Activated CD4-positive, alpha-beta memory T cell treated with anti-CD3 and anti-CD28 coated beads, Interleukin-2, amount 10 ng/mL, durations not matched to agents 7 days and 5 days (primary cell): Measurements from ENCODE around the gene BSPRY. TPM values are rescaled to one million over a fixed set of nuclear protein-coding genes. Genes with fewer than 3 reads are reported as not detected.
"Not testable (repeated sequence)": the region's sequence is repeated elsewhere in the genome, so short reads cannot be mapped to it uniquely, and the experiment has no call there.

ENCODE experiments used
- CTCF ChIA-PET: fragments of 350-600 bp; sonication (Branson Sonifier 250); formaldehyde crosslinking; loops from one replicate; lab custom pipeline; 2021; ENCODE audit warnings: antibody characterized with exemption, inconsistent platforms; lab: Charles Lee
- POLR2A ChIA-PET: fragments of 350-600 bp; sonication (Branson Sonifier 250); formaldehyde crosslinking; loops from one replicate; lab custom pipeline; 2021; ENCODE audit warnings: antibody characterized with exemption; lab: Charles Lee
- DNase-seq: peaks from one replicate; pipeline ENCODE4 v3.0.0-alpha.2; 2020
- H3K27ac Mint-ChIP-seq: one replicate; pipeline ENCODE4 v1.8.0; 2021; ENCODE audit warnings: mild to moderate bottlenecking, mixed read lengths
- H3K27me3 Mint-ChIP-seq: one replicate; pipeline ENCODE4 v1.8.0; 2021; ENCODE audit warnings: mixed read lengths
- H3K36me3 Mint-ChIP-seq: one replicate; pipeline ENCODE4 v1.8.0; 2021; ENCODE audit warnings: low read depth, mixed read lengths
- H3K4me1 Mint-ChIP-seq: one replicate; pipeline ENCODE4 v1.8.0; 2021; ENCODE audit warnings: mixed read lengths
- H3K4me3 Mint-ChIP-seq: one replicate; pipeline ENCODE4 v1.8.0; 2021; ENCODE audit warnings: mild to moderate bottlenecking, mixed read lengths
- H3K9me3 Mint-ChIP-seq: one replicate; pipeline ENCODE4 v1.8.0; 2021; ENCODE audit warnings: mixed read lengths
- total RNA-seq, 2 experiments: library from RNA; stranded (reverse); gene quantifications; one replicate each; pipeline ENCODE4 v1.2.3, GENCODE V29; 2021

The BSPRY gene
- total RNA-seq, 2 experiments from 2014 or later, result 7.1 to 7.3 TPM

- POLR2A ChIA-PET, result interaction anchor here (1.8 kb wide), 1 partner anchor 12 kb away, joined by 5 read pairs; the partner anchor contains the start of gene ALAD
- H3K27me3 Mint-ChIP-seq, result no peaks in the 10 kb centered on the region
- CTCF ChIA-PET, result interaction anchor here (1.1 to 1.3 kb wide), 2 partner anchors 12 to 13 kb away, joined by 3 to 4 read pairs; partner anchors contain the start of genes ALAD and HDHD3
These were observed 40.1 kb downstream of the BSPRY start for GRCh38 chr9:113389451-113389850.

GRCh38 chr9:113390192-113390960, 41.0 kb downstream of the BSPRY start:
- POLR2A ChIA-PET, result interaction anchor here (1.8 kb wide), 1 partner anchor 11 kb away, joined by 5 read pairs; the partner anchor contains the start of gene ALAD
- Mint-ChIP-seq H3K27ac (no peak overlapping the region), H3K36me3 (peaks cover 24% of the 10 kb centered on the region), H3K9me3 (no peaks in the 10 kb centered on the region), H3K4me3 (no peak overlapping the region), H3K27me3 (no peaks in the 10 kb centered on the region), H3K4me1 (no peaks in the 10 kb centered on the region)
- CTCF ChIA-PET, result interaction anchor here (1.3 kb wide), 1 partner anchor 11 kb away, joined by 4 read pairs; the partner anchor contains the start of gene ALAD
- no peak for DNase-seq

More at GRCh38 chr9:113389451-113389850, 40.1 kb downstream of the BSPRY start:
- Mint-ChIP-seq H3K36me3 (peaks cover 24% of the 10 kb centered on the region), H3K4me3 (no peak overlapping the region), H3K9me3 (no peaks in the 10 kb centered on the region), H3K4me1 (no peaks in the 10 kb centered on the region), H3K27ac (no peak overlapping the region)
- DNase-seq, result no peak

GRCh38 chr9:113391917-113392316, 42.6 kb downstream of the BSPRY start:
- Mint-ChIP-seq H3K4me3 (no peak overlapping the region), H3K27me3 (no peaks in the 10 kb centered on the region), H3K36me3 (peaks cover 18% of the 10 kb centered on the region), H3K4me1 (no peaks in the 10 kb centered on the region), H3K9me3 (no peaks in the 10 kb centered on the region), H3K27ac (no peak overlapping the region)
- POLR2A ChIA-PET, result no interaction called here
- DNase-seq, result no peak
- CTCF ChIA-PET, result interaction anchor here (0.6 to 2.1 kb wide), 2 partner anchors 9 to 456 kb away, joined by 3 to 11 read pairs; partner anchors contain the start of gene ALAD

GRCh38 chr9:113393281-113393680, 43.9 kb downstream of the BSPRY start:
- Mint-ChIP-seq H3K36me3 (peaks cover 8% of the 10 kb centered on the region), H3K9me3 (no peaks in the 10 kb centered on the region), H3K4me3 (no peak overlapping the region), H3K27me3 (no peaks in the 10 kb centered on the region), H3K4me1 (peaks cover 1% of the 10 kb centered on the region), H3K27ac (no peak overlapping the region)
- POLR2A ChIA-PET, result no interaction called here
- DNase-seq, result no peak
- CTCF ChIA-PET, result interaction anchor here (0.7 kb wide), 1 partner anchor 221 kb away, joined by 5 read pairs; no protein-coding TSS in a partner anchor

GRCh38 chr9:113395000-113395861, 45.9 kb downstream of the BSPRY start:
- H3K4me1 Mint-ChIP-seq, result peaks cover 13% of the 10 kb centered on the region
- DNase-seq, result no peak
- POLR2A ChIA-PET, result no interaction called here
- no peaks in the 10 kb centered on the region for H3K9me3 Mint-ChIP-seq
- CTCF ChIA-PET, result interaction anchor here (0.9 to 1.0 kb wide), 2 partner anchors 9 to 145 kb away, joined by 3 read pairs; no protein-coding TSS in a partner anchor
- no peaks in the 10 kb centered on the region for H3K27me3 Mint-ChIP-seq
- H3K36me3 Mint-ChIP-seq, result peaks cover 12% of the 10 kb centered on the region
- no peak overlapping the region for H3K4me3 Mint-ChIP-seq
- no peak overlapping the region for H3K27ac Mint-ChIP-seq

GRCh38 chr9:113397203-113397631, 47.9 kb downstream of the BSPRY start:
- CTCF ChIA-PET, result interaction anchor here (1.3 kb wide), 1 partner anchor 123 kb away, joined by 4 read pairs; no protein-coding TSS in a partner anchor

GRCh38 chr9:113398796-113399195, 49.5 kb downstream of the BSPRY start:
- CTCF ChIA-PET, result interaction anchor here (0.6 to 5.7 kb wide), 6 partner anchors 9 to 257 kb away, joined by 3 to 64 read pairs (median 8); partner anchors contain the start of genes BSPRY, C9orf43, CDC26 and POLE3
- Mint-ChIP-seq H3K4me1 (peaks cover 23% of the 10 kb centered on the region), H3K27me3 (no peaks in the 10 kb centered on the region), H3K36me3 (peaks cover 4% of the 10 kb centered on the region), H3K9me3 (no peaks in the 10 kb centered on the region), H3K4me3 (no peak overlapping the region), H3K27ac (no peak overlapping the region)
- POLR2A ChIA-PET, result interaction anchor here (1.4 to 4.4 kb wide), 2 partner anchors 11 to 58 kb away, joined by 6 to 53 read pairs; partner anchors contain the start of genes C9orf43, POLE3 and WDR31
- no peak for DNase-seq

More at GRCh38 chr9:113397203-113397631, 47.9 kb downstream of the BSPRY start:
- POLR2A ChIA-PET, result interaction anchor here (1.0 kb wide), 1 partner anchor 186 kb away, joined by 4 read pairs; no protein-coding TSS in a partner anchor
- Mint-ChIP-seq H3K4me3 (no peak overlapping the region), H3K9me3 (no peaks in the 10 kb centered on the region), H3K4me1 (peaks cover 23% of the 10 kb centered on the region), H3K36me3 (peaks cover 7% of the 10 kb centered on the region), H3K27me3 (no peaks in the 10 kb centered on the region), H3K27ac (no peak overlapping the region)
- DNase-seq, result no peak

- Mint-ChIP-seq H3K27ac (no peak overlapping the region), H3K36me3 (peaks cover 4% of the 10 kb centered on the region), H3K4me3 (peak overlapping the region; percentile 92), H3K27me3 (no peaks in the 10 kb centered on the region), H3K4me1 (peaks cover 23% of the 10 kb centered on the region), H3K9me3 (no peaks in the 10 kb centered on the region)
- DNase-seq, result no peak
- ChIA-PET CTCF (interaction anchor here (0.7 to 5.7 kb wide), 11 partner anchors 8 to 258 kb away, joined by 3 to 64 read pairs (median 11); partner anchors contain the start of genes BSPRY, C9orf43, CDC26 and POLE3), POLR2A (interaction anchor here (0.9 to 4.4 kb wide), 5 partner anchors 10 to 180 kb away, joined by 4 to 53 read pairs (median 6); partner anchors contain the start of genes C9orf43, CDC26, HDHD3 and POLE3)
These were observed 50.4 kb downstream of the BSPRY start for GRCh38 chr9:113399646-113400200.

- ChIA-PET POLR2A (interaction anchor here (0.8 to 4.4 kb wide), 12 partner anchors 8 to 1022 kb away, joined by 3 to 53 read pairs (median 5); partner anchors contain the start of genes BSPRY, C9orf43, CDC26 and HDHD3), CTCF (interaction anchor here (0.7 to 5.7 kb wide), 33 partner anchors 9 to 257 kb away, joined by 3 to 64 read pairs (median 8); partner anchors contain the start of genes BSPRY, C9orf43, CDC26 and FKBP15)
- Mint-ChIP-seq H3K27me3 (no peaks in the 10 kb centered on the region), H3K36me3 (peaks cover 4% of the 10 kb centered on the region), H3K27ac (peak within 1 kb of the TSS; percentile 78), H3K9me3 (no peaks in the 10 kb centered on the region), H3K4me1 (peaks cover 23% of the 10 kb centered on the region), H3K4me3 (peak within 1 kb of the TSS; percentile 92)
- peak; percentile 99 for DNase-seq
These were observed 51.9 kb downstream of the BSPRY start, which contains the start of gene ALAD for GRCh38 chr9:113401027-113401792. Gene ALAD, minus strand, starts transcription at chr9:113401284. Its CDS starts 7,725 bp downstream, at chr9:113393559.

GRCh38 chr9:113403646-113404045, 54.3 kb downstream of the BSPRY start:
- Mint-ChIP-seq H3K4me3 (no peak overlapping the region), H3K27ac (no peak overlapping the region), H3K4me1 (peaks cover 41% of the 10 kb centered on the region)

GRCh38 chr9:113406353-113406752, 57.0 kb downstream of the BSPRY start:
- DNase-seq, H3K27ac Mint-ChIP-seq, H3K4me3 Mint-ChIP-seq, H3K9me3 Mint-ChIP-seq, H3K27me3 Mint-ChIP-seq: not testable (repeated sequence)
- H3K4me1 Mint-ChIP-seq, result peaks cover 40% of the 10 kb centered on the region
- POLR2A ChIA-PET, result interaction anchor here (0.6 to 1.8 kb wide), 3 partner anchors 57 to 187 kb away, joined by 3 to 7 read pairs (median 4); partner anchors contain the start of genes BSPRY, CDC26 and PRPF4
- peaks cover 37% of the 10 kb centered on the region for H3K36me3 Mint-ChIP-seq
- CTCF ChIA-PET, result interaction anchor here (0.6 to 4.0 kb wide), 6 partner anchors 111 to 686 kb away, joined by 3 to 32 read pairs (median 5); partner anchors contain the start of genes CDC26 and PRPF4

More at GRCh38 chr9:113403646-113404045, 54.3 kb downstream of the BSPRY start:
- no peaks in the 10 kb centered on the region for H3K9me3 Mint-ChIP-seq
- ChIA-PET POLR2A (interaction anchor here (1.3 kb wide), 1 partner anchor 128 kb away, joined by 4 read pairs; the partner anchor contains the start of genes CDC26 and PRPF4), CTCF (interaction anchor here (0.7 to 5.7 kb wide), 8 partner anchors 8 to 1055 kb away, joined by 3 to 64 read pairs (median 5); partner anchors contain the start of genes CDC26 and PRPF4)
- no peaks in the 10 kb centered on the region for H3K27me3 Mint-ChIP-seq
- H3K36me3 Mint-ChIP-seq, result peaks cover 23% of the 10 kb centered on the region
- no peak for DNase-seq
